ELR (cell line): ENCODE results near the gene HPSE.

ENCODE experiments used
- DNase-seq: peaks from one replicate; pipeline ENCODE4 v3.0.0-alpha.2; 2015; ENCODE audit warnings: low read depth

Gene HPSE

DNA sequence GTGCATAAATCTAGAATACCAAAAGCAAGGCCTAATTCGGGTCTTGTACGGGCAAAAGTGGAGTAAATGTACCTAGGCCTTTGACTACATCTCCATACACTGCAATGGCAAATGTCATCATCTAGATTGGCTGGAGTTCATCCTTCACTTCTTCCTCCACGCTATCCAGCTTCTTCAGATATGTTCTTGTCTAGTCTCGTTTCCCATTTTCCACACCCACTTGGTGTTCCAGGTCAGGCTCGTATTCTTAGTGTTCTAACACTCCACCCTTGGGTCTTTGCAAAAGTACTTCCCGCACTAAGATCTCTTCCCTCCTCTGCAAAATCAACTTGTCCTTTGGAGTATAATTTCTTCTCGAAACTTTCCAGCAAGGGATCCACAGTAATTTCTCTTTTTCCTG, 51.5 kb downstream of the HPSE start:
- no peak for DNase-seq

DNA sequence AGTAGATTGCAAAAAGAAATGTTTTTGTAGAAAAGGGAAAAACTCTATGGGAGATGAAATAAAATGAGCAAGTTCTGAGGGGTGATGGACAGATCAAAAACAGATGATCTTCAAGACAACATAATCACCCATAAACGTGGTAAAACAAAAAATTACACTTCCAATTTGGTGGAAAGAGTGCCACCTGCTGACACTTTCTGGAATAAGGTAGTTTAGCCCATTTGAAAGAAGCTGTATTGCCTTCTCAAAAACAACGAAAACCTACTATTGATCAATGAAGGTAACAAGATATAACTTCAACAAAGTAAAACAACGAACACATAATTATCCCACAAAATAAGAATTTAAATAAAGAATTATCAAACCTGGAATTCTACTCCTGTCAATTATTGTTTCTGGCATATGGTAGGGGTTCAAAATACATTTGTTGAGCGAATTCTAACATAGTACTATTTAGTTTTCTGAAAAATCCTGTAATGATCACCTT, 52.6 kb downstream of the HPSE start:
- peak; percentile 69 for DNase-seq

- no peak for DNase-seq
Measured at GRCh38 chr4:83281307-83281706, 53.3 kb downstream of the HPSE start.

GRCh38 chr4:83276299-83277040, 58.2 kb downstream of the HPSE start:
- peak; percentile 20 for DNase-seq

DNA sequence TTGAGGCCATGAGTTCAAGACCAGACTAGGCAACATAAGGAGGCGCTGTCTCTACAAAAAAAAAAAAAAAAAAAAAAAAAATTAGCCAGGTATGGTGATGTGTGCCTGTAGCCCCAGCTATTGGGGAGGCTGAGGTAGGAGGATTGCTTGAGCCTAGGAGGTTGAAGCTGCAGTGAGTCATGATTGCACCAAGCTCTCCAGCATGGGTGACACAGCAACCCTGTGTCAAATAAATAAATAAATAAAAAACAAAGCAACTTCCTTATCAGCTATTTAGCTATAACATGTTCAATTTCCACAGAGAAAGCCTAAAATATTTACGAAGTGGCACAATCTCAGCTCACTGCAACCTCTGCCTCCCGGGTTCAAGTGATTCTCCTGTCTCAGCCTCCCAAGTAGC, 60.7 kb downstream of the HPSE start:
- DNase-seq: peak; percentile 22

GRCh38 chr4:83272900-83273299, 61.7 kb downstream of the HPSE start:
- DNase-seq: no peak

DNA sequence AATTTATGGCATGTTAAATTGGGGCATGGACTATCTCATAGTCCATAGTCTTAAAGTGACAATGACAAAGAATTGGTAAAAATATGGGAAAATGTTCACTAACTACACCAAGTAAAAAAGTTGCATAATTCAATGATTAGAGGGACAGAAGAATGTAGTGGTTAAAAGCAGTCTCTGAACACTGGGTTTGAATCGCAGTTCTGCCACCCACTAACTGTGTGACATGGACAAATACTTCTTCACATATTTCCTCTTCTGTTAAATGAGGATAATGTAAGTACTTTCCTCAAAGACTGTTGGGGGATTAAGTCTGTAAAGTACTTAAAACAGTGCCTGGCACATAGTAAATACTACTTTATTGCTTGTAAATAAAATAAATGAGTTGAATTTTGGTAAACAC, 65.4 kb downstream of the HPSE start:
- DNase-seq: no peak

GRCh38 chr4:83268491-83268890, 66.2 kb downstream of the HPSE start:
- DNase-seq: no peak

GRCh38 chr4:83267830-83268475, 66.7 kb downstream of the HPSE start:
- DNase-seq: no peak

GRCh38 chr4:83267121-83267829, 67.4 kb downstream of the HPSE start:
- DNase-seq: peak; percentile 34

DNA sequence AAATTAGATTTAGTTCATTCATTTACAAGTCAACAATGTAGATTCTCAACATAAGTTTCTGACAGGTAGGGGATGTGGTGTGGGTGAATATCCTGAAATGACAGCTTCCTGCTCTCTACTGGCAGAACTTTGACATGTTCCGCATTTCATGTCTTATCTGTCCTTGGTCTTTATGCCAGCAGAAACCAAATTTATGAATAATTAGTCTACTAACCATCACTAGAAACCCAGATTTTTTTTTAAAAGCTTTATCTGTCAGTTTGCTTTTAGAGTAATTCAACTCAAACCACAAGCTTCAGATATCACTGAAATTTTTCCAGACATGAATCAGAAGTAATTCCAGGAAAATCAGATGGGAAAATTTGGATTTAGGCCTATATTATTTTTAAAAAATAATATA, 68.0 kb downstream of the HPSE start:
- DNase-seq: no peak

DNA sequence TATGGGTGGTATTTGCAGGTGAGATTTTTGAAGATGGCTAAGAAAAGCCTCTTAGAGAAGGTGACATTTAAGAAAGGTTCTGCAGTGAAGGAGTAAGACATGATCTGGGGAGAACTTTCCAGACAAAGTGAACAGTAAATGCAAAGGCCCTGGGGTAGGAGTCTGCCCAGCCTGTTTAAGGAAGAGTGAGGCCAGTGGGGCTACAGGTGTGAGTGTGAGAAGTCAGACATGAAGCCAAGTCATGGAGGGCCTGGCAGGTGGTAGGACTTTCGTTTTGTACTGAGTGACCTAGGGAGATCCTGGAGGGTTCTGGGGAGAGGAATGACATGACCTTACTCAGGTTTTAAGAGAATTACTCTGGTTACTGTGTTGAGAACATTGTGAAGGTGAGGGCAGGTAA, 71.5 kb downstream of the HPSE start:
- no peak for DNase-seq

- no peak for DNase-seq
Measured at GRCh38 chr4:83262682-83263081, 72.0 kb downstream of the HPSE start.

GRCh38 chr4:83261307-83261706, 73.3 kb downstream of the HPSE start:
- no peak for DNase-seq

GRCh38 chr4:83259586-83259985, 75.1 kb downstream of the HPSE start:
- no peak for DNase-seq

DNA sequence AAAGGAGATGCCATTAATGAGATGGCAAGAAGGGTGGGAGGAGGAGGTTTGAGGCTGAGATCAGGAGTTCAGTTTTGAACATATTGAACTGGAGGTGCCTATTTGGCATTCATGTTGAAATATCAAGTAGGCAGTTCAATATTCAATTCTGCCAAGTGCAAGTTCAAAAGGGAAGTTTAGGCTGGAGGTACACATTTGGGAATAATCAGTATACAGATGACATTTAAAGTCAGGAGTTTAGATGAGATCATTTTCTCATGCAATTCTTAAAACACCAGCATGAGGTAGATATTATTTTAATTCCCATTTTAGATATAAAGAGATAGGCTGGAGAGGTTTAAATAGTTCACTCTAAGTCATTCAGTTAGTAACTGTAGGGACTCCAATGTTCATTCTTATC, 76.2 kb downstream of the HPSE start:
- DNase-seq: no peak

- DNase-seq: no peak
Measured at GRCh38 chr4:83257811-83258210, 76.8 kb downstream of the HPSE start.

DNA sequence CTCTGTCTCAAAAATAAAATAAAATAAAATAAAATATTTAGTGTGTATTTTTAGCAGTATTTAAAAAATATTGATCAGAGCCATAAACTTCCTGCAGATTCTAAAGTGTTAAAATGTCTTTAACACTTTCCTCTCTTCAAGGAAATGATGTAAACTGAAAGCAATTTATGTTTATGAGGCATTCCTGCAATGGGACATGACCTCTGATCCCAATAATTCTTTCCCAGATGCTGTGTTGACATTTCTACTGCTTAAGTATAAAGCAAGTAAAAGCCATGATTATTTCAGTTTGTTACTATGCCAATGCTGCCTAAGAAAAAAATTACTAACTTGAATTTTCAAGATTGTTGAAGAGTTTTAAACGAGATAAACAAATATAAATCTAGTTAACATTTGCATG, 79.1 kb downstream of the HPSE start:
- peak; percentile 90 for DNase-seq

GRCh38 chr4:83252782-83253405, 81.8 kb downstream of the HPSE start:
- DNase-seq: peak; percentile 73

DNA sequence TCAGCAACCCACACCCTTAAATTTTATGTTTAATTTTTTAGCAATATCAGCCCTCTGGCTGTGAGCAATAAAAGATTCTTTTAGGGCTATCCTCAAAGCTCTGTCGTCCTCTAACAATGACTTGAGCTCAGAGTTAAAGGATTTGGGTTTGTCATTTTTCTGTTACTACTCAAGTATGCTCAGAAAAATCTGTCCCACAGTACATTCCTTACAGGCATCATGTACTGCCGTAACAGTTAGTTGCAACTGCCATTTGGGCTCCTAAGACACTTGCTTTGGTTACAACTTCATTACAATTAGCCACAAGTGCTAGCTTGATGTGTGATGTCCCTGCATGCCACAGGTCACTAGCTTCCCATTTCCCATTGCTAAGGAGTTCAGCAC, 83.2 kb downstream of the HPSE start:
- peak; percentile 35 for DNase-seq

DNA sequence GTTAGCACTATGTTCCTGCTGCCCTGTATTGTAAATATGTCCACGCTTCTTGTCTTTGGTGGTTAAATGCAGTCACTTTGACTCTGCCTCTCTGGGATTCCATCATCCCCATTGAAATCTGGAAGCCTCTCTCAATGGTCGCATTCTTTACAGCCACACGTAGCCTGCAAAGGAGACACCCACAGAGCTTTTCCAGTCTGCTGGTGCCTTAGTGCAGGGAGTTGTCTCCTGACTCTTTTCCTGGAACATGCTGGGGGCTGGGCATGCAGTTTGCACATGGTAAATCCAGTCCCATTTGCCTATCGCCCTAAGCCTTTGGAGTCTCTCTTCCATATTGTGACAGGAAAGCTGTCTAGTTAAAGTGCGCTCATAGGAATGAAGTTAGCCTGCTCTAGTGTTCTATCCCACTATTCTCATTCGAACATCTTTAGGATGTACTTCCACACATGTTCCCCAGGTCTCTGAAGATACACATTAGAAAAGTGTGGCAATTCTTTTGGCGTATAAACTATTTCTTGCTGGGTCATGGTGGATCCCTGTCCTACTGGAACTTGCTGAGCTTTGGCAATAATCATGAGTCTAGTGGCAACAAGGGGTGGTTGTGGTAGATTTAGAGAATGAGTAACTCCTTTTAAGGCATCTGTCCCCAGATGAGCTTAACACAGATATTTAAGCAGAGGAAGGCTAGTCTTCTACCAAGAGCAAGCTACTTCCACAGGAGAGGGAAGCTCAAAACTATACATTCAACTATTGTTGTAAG, 83.8 kb downstream of the HPSE start:
- DNase-seq: peak; percentile 18

GRCh38 chr4:83248486-83248885, 86.2 kb downstream of the HPSE start:
- peak; percentile 58 for DNase-seq
